22Rv1 (cell line): Measurements from ENCODE around the gene HSPA12A.

Experiments used
- H3K27ac ChIP-seq: fragments of 450-650 bp; 2 replicates; pipeline ENCODE4 v1.5.1; 2017
- ZFX ChIP-seq: fragments of 450-650 bp; IDR thresholded peaks from 2 replicates; pipeline ENCODE4 v1.6.1; 2017; ENCODE audit warnings: antibody characterized with exemption, borderline replicate concordance
- TF ChIP-seq, protein P1 (sequence below): fragments of 450-650 bp; IDR thresholded peaks from 2 replicates; pipeline ENCODE4 v1.5.1; 2017; ENCODE audit warnings: mild to moderate bottlenecking

Gene HSPA12A

DNA sequence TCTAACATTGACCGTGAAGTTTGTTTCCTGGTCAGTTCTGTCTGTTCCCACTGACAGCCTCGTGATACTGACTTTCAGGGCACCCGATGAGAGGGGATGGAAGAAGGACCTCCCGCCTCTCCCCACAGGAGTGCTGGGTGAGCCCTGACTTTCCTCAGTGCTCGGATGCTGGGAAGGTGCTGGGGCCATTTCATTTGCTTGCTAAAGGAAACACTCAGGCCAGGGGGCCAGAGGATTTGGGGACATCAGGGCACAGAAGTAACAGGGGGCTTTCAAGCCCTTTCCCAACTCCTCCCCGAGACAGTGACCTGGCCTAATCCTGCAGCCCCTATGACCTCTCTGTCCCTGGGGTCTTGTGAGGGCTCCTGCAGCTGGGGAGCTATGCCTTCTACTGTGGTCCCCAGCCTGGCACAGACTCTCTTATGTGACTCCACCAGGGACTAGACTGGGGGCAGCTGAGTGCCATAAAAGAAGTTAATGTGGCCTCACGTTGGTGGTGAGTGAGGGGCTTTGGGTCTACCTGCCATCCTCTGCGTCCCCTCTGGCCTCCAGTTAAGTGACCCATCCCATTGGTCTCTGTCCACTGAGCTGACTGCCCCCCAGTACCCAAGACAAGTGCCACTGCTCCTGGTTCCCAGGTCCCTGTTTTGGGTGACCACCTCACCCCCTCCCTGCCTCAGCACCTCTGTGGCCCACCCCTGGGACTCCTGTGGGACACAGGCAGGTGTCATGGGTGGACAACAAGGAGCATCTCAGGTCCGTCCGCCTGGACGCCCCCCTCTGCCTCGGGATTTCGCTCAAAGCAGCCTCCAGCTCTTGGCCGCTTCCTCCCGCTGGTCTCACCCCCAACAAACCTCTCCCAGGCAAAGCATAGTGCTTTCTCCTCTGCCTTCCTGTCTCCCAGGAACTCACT lies 33.4 kb upstream of the HSPA12A start:
- H3K27ac ChIP-seq, result no peak overlapping the region
- TF ChIP-seq ZFX, result no peak
- TF ChIP-seq, protein P1, sequence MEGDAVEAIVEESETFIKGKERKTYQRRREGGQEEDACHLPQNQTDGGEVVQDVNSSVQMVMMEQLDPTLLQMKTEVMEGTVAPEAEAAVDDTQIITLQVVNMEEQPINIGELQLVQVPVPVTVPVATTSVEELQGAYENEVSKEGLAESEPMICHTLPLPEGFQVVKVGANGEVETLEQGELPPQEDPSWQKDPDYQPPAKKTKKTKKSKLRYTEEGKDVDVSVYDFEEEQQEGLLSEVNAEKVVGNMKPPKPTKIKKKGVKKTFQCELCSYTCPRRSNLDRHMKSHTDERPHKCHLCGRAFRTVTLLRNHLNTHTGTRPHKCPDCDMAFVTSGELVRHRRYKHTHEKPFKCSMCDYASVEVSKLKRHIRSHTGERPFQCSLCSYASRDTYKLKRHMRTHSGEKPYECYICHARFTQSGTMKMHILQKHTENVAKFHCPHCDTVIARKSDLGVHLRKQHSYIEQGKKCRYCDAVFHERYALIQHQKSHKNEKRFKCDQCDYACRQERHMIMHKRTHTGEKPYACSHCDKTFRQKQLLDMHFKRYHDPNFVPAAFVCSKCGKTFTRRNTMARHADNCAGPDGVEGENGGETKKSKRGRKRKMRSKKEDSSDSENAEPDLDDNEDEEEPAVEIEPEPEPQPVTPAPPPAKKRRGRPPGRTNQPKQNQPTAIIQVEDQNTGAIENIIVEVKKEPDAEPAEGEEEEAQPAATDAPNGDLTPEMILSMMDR, result no peak

DNA sequence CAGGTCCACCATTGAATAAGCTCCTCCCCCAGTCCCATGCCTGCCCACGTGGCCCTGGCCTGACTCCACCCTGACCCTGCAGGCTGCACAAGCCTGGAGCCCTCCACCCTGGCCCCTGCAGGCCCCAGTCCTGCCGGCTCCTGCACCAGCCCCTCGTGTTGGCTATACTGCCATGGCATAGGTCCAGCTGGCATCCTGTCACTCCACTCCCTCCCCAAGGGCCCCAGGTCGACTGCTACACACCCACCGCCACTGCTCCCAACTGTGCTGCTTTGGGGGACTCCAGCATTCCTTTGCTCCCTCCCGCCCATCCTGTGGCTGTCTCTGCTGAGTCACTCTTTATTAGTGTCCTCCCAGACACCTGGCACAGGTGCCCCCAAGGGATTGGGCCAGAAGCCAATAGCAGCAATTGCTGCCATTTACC lies 32.4 kb upstream of the HSPA12A start:
- H3K27ac ChIP-seq, result no peak overlapping the region
- TF ChIP-seq, protein P1, result no peak
- no peak for TF ChIP-seq ZFX

DNA sequence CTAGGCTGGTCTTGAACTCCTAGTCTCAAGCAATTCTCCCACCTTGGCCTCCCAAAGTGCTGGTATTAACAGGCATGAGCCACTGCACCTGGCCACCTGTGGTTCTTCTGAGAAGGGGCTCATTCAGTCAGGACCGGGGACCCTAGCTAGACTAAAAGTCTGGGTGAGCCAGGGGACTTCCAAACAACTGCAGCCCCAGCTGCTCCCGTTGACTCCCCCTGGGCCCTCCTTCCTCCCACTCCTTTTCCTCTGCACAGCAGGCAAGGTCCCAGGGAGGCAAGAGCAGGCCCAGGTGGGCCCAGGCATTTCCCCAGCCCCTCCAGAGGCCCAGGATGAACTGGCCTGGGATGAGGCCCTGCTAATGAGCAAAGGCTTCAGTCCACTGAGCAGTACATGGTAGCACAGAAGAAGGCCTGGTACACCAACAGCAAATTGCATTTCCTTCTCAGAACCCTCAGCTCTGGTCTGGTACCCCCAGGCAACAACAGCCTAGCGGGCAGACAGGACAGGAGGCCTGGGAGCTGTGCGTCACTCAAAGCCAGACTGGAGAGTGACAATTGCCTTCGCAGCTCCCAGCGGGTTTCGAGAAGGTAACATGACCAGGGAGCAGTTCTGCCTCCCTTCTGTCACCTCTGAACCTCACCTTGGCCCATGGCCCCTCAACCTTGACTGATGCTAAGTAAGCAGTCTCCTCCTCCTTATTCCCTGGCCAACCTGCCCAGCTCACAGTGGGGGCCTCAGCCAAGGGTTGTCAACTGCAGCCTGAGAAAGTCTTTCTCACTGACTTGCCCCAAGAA lies 30.7 kb upstream of the HSPA12A start:
- no peak for TF ChIP-seq ZFX
- TF ChIP-seq, protein P1, result no peak
- no peak overlapping the region for H3K27ac ChIP-seq

DNA sequence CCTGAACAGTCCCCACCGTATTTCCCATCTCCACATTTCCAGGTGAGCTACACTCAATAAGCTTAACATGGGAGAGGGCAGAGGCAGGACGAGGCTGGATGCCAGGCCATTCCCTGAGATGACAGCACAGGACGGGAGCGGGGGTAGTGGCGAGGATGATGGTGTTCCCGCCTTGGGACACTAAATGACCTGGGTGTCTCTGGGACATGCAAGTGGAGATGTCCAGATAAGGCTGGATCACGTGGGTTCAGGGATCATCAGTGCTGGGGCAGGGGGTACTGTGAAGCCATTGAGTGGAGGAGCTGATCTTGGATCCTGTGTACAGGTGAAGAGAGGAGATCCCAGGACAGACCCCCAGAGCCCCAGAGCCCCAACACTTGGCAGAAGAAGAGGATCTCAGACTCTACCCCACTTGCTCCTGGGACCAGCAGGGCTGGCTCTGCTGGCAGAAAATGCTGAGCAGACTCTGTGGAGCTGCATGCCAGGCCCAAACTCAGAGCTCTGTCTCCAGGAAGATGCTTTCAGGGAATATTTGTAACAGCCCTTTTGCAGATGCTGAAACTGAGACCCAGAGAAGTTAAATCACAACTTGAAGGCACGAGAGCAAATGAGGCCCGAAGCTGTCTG lies 29.7 kb upstream of the HSPA12A start:
- TF ChIP-seq, protein P1, result no peak
- no peak for TF ChIP-seq ZFX
- no peak overlapping the region for H3K27ac ChIP-seq

DNA sequence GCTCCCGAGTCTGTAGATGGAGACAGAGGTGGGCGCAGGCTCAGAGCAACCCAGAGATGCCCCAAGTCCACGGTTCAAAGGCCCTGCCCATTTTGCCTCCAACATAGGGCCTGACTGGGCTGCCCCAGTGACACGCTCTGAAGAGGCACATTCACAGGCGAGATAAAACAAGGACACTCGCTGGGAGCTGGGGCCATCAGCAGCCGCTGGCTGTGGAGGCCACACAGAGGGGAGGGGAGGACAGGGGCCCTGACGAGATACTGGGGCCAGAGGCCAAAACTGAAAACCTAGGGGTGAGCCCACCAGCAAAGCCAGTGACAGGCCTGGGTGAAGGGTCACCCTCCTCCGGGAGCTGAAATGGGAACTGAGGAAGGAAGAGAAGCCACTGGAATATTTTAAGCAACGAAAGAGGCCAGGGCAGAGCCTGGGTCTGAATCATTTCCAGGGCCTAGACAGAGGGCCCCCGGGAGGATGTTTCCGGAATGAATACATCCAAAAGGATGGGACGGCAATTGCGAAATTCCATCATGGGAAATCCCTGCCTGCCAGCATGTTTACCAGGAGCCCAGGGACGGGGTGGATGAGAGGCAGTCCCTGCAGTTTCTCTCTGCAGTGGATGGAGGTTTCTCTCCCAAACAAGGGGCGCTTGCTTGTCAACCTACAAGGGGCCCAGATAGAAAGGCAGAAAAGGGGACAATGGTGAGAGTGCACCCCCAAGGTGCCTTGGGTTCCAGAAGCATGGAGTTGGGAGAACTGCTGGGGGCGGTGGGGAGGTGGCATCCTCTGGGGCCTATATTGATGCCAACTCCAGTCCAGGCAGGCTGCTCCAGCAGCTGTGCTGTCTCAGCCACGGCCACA lies 29.0 kb upstream of the HSPA12A start:
- TF ChIP-seq, protein P1, result no peak
- no peak for TF ChIP-seq ZFX

DNA sequence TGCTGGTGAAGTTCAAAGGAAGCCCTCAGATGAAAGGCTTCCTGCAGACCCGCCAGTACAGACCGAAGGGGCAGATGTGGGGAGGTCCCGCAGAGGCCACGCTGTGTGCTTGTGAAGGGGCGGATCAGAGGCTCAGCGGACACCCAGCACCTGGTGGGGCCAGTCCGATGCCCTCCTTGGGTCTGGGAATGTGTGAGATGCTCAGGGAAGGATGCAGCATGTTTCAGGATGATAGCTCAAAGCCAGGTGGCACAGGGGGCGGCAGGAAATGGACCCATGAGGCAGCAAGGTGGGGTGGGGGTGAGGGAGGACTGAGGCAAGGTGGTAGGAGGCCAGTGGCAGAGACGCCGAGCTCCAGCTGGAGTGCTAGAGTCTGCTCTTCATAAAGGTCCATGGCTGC lies 27.9 kb upstream of the HSPA12A start:
- no peak overlapping the region for H3K27ac ChIP-seq
- TF ChIP-seq, protein P1, result no peak
- TF ChIP-seq ZFX, result no peak

More for the DNA sequence above, 29.0 kb upstream of the HSPA12A start:
- no peak overlapping the region for H3K27ac ChIP-seq
